NCI-H446 (cell line): ENCODE data around the gene WNK2.
"Not testable (repeated sequence)": the region's sequence is repeated elsewhere in the genome, so short reads cannot be mapped to it uniquely, and the experiment has no call there.

Experiments used
- DNase-seq, 2 experiments: peaks; one replicate each; lab custom pipeline; 2025; lab: John Stamatoyannopoulos, UW

WNK2 gene

DNA sequence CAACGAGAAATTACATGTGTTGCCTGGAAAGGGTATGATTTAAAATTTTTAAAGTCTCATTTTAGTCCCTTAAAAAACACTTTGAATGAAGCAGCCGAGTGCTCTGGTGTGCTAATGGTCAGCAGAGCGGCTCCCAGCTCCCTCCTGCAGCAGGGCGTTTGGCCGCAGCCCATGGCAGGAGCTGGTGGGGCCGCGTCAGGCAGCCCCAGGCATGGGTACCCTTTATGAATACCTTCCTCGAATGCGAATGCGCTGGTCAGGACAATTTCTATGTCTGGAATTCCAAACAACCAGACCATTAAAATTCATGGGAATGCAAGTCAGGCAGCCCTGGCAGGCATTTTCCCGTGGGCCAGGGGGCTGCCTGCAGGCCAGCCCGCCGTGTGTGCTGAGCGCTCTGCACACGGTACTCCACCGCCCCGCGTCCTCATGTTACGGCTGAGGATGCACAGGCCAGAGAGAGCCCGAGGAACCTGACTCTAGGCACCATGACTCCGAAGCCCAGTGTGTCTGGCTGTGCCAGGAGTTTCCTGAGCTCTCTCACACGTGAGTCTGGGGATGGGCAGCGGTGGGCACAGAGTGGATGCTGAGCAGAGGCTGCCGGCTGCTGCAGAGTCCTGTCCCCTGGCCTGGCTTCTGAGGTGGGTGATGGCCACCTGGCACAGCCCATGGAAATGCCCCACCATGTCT, 123.7 kb downstream of the WNK2 start:
- no peak for DNase-seq

- no peak for DNase-seq
Observed at GRCh38 chr9:93308158-93308602, 124.2 kb downstream of the WNK2 start.

- DNase-seq: no peak
Observed at GRCh38 chr9:93308676-93309075, 124.7 kb downstream of the WNK2 start.

- DNase-seq: no peak
Observed at GRCh38 chr9:93309889-93310425, 126.0 kb downstream of the WNK2 start.

DNA sequence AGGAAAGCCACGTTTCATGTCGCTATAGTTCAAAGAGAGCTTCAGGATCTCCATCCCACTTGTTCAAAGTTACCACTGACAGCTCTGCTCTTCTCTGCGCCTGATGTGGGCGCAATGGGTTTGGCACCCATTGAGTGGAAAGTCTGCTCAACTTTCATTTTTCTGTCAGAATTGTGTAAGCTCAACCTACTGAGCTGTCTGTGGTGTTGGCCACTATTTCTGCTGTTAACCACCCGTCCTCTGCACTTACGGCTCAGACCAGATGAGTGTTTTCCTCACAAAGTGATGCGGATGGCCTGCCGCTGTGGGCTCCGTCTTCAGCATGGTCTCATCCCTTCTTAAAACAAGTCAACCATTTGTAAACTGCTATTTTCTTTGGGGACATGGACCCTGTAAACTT, 131.2 kb downstream of the WNK2 start:
- no peak for DNase-seq

GRCh38 chr9:93315960-93316359, 132.0 kb downstream of the WNK2 start:
- DNase-seq: no peak

DNA sequence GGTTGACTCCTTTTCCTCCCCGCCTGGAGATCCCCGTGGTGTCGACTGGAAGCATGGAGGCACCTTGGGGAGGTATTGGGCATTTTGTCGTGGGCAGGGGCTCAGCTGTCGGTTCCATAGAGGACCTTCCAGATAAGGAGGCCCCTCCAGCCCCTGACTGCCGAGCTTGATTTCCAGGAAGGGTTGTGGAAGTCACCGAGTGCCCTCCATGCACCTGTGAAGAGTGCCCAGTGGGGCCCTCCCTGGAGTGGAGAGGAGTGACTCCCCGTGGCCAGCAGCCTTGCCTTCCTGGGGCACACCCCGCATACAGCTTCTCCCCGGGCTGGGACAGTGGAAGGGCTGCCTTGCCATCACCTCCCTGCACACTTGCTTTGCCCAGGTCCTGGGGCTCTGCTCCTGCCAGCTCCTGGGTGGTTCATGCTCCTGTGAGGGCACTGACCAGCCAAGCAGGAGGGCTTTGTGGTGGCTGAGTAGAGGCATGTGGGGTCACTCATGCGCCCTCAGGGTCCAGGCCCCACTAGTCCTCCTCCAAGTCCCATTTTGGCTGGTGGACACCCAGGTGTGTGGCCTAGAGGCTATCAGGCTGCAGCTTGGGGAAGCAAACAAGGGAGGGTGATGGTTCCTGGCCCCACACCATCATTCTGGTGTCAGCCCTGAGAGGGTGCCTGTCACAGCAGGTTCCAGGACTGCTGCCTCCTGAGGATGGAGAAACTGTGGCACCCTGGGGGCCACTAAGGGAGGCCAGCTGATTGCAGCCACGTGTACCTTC, 133.0 kb downstream of the WNK2 start:
- DNase-seq: no peak

DNA sequence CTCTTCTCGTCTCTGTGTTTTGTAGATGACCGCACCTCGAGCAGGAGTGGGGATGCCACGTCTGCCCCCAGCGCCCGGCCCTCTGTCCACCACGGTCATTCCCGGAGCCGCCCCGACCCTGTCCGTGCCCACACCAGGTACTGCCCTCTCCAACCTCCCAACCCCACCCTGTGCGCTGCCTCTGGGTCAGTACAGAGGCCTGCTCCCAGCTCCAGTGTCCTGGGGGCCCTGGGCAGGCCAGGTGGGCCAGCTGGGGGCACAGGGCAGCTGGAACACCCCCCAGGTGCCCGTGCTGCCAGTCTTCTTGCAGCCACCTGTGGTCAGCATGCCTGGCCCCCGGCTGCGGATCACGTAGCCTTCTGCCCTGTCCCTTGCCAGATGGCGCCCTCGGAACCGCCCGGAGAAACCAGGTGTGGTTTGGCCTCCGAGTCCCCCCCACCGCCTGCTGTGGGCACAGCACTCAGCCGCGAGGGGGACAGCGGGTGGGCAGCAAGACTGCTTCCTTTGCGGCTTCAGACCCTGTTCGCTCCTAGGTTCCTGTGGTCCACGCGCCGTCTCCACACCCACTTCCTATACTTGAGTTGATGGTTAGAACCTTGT, 133.7 kb downstream of the WNK2 start:
- no peak for DNase-seq

GRCh38 chr9:93318480-93318879, 134.5 kb downstream of the WNK2 start:
- no peak for DNase-seq

DNA sequence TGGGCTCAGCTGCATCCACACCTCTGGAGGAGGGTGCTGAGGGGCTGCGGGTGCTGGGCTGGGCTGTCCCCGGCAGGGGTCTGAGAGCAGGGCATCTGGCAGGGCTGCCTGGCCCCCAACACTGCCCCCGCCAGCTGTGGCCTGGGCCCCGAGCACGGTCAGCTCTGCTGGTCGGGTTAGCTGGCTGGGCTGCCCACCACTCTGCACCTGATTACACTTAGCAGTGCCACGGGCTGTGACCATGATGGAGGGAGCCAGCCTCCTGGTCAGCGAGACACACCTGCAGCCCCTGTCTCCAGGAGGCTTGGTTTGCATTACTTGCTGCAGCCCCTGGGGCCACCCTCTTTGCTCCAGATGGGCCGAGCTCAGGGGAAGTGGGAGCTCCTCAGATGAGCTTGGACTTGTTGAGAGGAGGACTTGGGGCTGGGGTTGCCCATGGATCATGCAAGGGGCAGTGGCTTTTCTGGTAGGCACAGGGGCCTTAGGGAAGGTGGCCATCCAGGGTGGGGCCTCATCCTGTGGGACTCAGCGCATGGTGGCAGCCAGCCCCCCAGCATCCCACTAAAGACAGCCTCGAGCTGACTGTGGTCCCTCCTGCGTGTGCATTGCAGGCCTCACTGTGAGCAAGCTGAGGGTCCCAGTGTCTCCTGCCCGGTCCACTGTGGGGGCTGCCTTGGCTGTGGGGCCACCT, 135.5 kb downstream of the WNK2 start:
- no peak for DNase-seq

GRCh38 chr9:93319992-93320500, 136.1 kb downstream of the WNK2 start:
- no peak for DNase-seq

DNA sequence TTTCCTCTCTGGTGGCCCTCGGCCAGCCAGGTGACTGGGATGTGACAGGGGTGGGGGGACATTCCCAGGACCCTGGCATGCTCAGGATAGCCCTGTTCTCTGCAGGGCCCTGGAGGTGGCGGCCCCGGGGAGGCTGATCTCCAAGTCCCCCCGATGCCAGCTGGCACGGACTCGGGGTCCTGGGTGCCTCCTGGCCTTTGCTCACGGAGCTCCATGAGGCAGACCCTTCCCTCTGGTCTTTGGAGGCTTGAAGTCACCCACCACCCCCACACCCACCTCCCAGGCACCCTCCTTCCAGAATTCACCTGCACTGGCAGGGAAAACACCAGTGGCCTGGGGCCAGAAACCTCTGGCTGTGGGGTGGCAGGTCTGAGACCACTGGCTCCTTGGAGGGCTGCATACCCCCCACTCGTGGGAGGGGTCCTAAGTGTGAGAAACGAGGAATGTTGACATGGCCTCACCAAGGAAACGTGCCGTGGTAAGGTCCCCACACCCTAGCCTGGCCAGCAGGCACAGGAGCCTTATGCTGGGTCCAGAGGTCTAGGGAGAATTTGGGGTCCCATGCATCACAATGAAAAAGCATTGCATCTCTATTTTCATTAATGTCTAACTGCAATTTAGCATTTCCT, 136.8 kb downstream of the WNK2 start:
- DNase-seq: no peak

- DNase-seq: no peak
Observed at GRCh38 chr9:93321220-93321610, 137.3 kb downstream of the WNK2 start.

DNA sequence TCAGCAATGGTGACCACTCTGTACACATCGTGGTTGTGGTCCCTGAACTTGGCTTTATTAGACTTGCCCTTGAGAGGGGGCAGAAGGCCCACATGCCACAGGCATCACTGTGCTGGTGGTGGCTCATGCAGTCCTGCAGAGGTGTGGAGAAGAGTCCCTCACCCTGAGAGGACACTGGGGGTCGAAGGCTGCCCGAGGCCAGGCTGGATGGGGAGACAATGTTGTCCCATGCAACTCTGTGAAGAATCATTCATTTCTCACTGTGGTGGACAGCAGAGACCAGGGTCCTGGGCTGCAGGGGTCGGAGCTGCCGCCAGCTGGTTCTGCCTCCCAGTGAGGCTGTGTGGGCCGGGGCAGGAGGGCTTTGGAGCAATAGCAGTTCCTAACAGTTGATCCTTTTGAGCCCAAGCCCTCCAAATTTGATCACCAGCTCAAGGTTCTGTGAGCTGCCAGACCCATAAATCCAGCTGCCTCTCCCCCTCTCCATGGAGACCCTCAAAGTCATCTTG, 139.6 kb downstream of the WNK2 start:
- DNase-seq: not testable (repeated sequence)

GRCh38 chr9:93324191-93324834, 140.4 kb downstream of the WNK2 start:
- no peak for DNase-seq

- DNase-seq: no peak
Observed at GRCh38 chr9:93325307-93326035, 141.5 kb downstream of the WNK2 start.

DNA sequence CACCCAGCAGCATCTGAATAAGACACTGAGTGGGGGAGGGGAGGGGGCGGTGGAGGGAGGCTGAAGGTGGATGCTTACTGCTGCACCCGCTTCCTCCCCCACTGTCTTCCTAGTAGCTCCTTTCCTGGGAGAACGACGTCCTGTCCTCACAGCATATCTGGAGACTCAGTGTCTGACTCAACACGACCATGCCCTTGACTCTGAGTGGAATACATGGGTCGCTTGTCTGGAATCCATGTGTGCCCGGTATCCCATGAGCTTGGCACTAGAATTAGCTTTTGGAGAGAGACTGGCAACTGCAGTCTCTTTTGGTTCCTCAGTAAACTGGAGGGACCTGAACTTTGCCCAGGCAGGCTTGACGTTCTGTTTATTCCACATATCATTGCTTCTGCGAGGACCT, 142.1 kb downstream of the WNK2 start:
- DNase-seq: no peak

DNA sequence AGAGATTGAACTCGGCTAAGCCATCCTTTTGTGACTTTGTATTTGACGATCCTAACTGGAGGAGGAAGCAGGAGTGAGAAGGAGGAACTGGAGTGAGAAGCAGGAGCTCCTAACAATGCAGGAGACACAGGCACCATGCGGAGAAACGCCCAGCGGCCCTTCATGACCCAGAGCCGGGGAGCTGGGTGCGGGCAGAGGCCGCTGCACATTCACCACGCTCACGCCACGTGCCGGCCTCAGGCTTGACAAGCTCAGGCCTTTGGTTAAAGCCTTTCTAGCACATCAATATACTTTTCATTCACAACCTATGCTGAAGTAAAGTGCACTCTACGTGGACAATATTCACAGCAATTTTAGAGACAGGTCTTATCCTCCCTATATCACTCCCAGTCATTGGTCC, 142.7 kb downstream of the WNK2 start:
- no peak for DNase-seq

DNA sequence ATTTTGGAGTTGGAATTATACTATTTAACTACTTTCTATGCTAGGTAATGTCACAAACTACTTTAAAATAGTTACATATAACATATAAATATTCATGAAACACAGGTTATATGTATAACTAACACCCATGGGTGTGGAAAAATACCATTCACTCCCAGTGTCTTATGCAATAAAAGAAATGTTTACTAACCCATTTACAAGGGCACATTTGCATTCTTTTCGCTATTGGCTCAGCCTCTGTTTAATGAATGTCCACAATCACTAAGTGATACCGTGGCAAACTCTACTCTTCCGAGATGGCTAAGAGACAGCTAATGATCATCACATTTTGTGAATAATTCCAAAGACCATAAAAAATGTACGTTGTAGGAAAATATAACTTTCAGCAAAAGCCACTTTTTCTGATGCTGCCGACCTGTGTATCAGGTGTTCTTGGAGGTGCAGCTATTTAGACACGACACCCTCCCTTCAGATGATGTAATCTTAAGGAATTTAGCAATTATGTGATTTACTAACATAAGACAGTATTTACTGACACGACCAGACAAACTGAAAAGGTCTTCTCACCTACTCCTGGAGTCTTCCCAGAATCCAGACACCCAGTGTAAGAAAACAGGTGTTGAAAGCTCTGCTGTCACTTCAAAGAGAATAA, 145.8 kb downstream of the WNK2 start:
- DNase-seq: no peak

DNA sequence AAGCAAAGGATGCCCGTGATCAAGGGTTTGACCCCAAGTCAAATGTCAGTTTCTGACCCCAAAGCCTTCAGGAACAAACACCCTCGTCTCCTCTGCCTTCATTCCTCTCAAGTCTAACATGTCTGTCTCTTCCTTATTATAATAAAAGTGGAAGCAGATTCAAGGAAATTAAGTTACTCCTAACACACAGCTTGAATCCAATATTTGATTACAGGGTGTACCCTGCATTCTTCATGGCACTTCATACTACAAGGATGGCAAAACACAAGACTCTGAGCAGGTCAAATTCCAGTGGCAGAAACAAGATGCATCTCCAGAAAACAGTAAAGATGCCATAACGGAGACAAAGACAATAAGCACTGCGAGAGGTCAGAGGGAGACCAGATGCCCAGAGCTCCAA, 148.4 kb downstream of the WNK2 start:
- no peak for DNase-seq
